ENCODE data around the gene AMN.

Gene AMN

DNA sequence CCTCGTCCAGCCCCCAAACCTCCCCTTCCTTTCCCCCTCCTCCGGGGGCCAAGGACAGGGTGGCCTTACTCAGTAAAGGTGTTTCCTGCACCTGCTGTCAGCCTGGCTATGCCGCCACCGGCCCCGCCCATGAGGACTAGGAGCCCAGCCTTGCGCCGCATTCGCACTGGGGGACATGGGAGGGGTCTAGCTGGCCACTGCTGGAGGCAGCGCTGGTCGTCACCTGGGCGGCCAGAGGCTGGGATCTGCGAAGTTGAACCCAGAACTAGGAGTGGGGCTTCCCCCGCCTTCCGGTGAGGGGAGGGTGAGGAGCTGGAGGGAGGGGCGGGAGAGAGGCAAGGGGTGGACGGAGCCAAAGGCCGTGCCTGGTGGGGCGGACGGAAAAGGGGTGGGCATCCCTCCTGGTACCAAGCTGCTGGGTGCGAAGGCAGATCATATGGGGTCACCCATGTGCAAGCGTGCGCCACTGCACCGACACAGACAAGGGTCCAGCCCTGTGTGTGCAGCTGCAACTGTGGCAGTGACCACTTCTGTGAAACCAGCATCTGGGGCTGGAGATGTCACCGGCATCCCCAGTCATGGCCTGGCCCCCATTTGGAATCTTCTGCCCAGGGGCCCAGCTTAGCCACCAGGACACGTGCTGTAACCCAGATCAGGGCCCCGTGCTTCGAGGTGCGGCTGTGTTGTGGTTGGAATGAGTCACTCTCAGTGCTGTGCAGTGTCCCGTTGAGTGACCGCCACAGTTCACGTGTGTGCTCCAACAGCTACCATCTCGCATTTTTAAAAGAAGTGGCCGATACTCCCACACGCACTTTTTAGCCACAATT is 8.5 kb downstream of the AMN start:
- Histone ChIP-seq H3K9me3 (ENCODE audit: control insufficient read depth in 1 of 2, low read length in 2 of 2) (no peaks in the 10 kb centered on the region), H3K27ac (ENCODE audit: low read length) (no peak overlapping the region), H3K27me3 (ENCODE audit: low read depth, low read length) (peaks cover 14% of the 10 kb centered on the region), H3K36me3 (ENCODE audit: control insufficient read depth in 1 of 2, insufficient read depth in 2 of 2, low read length in 2 of 2) (peaks cover 7 to 15% of the 10 kb centered on the region in 2 donors), H3K4me1 (ENCODE audit: control insufficient read depth in 1 of 2, insufficient read depth in 2 of 2, low read length in 2 of 2) (peaks cover 0 to 25% of the 10 kb centered on the region in 2 donors), H3K4me3 (ENCODE audit: low read depth in 1 of 2, low read length in 2 of 2) (no peak overlapping the region)

DNA sequence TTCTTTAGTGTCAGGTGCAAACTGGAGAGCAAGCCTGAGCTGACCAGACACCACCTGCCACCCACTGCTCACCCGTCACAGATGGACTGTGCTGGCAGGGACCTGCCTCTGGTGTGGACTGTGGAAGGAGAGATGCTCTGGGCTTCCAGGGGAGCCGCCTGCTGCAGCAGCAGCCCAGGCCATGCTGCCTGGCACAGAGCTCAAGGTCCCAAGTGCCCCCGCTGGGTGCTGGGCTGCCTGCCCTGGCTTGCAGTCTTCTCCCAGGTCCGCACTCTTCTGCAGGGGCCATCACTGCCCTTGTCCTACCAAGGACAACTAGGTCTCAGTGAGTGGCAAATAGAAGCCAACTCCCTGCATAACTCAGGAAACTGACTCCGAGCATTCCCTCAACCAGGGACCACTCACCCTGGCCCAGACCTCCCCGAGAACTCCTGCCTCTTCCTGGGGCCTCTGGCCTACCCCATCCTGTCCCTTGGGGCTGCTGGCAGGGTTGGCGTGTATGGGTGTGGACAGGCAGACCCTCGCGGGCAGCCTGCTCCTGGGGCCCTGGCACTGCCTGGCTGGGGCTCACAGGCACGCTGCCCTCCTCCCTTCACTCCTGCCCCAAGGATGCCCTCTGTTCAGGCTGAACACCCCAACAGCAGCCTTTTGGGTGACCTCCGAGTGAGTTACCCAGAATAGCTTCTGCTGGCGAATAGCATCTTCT is 9.3 kb downstream of the AMN start:
- no peak overlapping the region for H3K4me3 ChIP-seq (ENCODE audit: low read depth in 1 of 2, low read length in 2 of 2)
- no peak overlapping the region for H3K27ac ChIP-seq (ENCODE audit: low read length)
- H3K27me3 ChIP-seq (ENCODE audit: low read depth, low read length): peaks cover 13% of the 10 kb centered on the region

DNA sequence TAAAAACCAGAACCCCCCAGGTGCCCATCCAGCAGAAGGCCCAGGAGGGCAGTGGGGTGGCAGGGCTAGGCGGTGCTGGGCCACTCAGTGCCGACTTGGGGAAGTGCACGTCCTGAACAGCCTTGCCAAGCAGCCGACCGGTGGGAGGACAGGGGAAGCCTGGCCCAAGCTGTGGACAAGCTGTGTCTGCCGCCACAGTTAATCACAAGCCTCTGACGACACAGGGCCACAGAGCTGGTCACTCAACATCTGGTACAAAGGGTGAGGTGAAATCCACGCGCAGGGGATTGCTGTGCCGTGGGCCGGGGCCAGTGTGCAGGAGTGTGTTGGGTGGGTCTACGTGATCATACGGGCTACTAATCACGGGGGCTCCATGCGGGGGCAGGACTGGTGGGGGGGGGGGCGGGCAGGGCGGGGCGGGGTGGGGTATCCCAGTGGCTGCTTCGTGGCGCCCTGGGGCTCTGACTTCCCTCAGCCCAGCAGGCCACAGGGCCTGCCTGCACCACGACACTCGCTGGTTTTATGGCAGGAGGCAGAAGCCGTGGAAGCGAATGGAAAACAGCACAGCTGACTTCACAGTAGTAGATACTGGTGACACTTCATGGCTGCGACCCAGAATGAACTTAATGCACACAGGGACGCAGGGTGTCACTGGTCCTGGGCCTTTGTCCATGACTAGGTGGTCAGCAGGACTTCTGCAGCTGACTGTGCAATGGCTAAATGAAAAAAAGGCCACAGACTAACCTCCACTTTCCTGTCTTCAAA is 10.2 kb downstream of the AMN start:
- Histone ChIP-seq H3K9me3 (ENCODE audit: control insufficient read depth in 1 of 2, low read length in 2 of 2) (no peaks in the 10 kb centered on the region), H3K4me1 (ENCODE audit: control insufficient read depth in 1 of 2, insufficient read depth in 2 of 2, low read length in 2 of 2) (peaks cover 0 to 25% of the 10 kb centered on the region in 2 donors), H3K27ac (ENCODE audit: low read length) (no peak overlapping the region), H3K27me3 (ENCODE audit: low read depth, low read length) (peaks cover 10% of the 10 kb centered on the region), H3K36me3 (ENCODE audit: control insufficient read depth in 1 of 2, insufficient read depth in 2 of 2, low read length in 2 of 2) (peaks cover 15 to 26% of the 10 kb centered on the region in 2 donors), H3K4me3 (ENCODE audit: low read depth in 1 of 2, low read length in 2 of 2) (no peak overlapping the region)

More for the DNA sequence above, 9.3 kb downstream of the AMN start:
- Histone ChIP-seq H3K4me1 (ENCODE audit: control insufficient read depth in 1 of 2, insufficient read depth in 2 of 2, low read length in 2 of 2) (peaks cover 0 to 25% of the 10 kb centered on the region in 2 donors), H3K9me3 (ENCODE audit: control insufficient read depth in 1 of 2, low read length in 2 of 2) (no peaks in the 10 kb centered on the region), H3K36me3 (ENCODE audit: control insufficient read depth in 1 of 2, insufficient read depth in 2 of 2, low read length in 2 of 2) (peaks cover 7 to 19% of the 10 kb centered on the region in 2 donors)

DNA sequence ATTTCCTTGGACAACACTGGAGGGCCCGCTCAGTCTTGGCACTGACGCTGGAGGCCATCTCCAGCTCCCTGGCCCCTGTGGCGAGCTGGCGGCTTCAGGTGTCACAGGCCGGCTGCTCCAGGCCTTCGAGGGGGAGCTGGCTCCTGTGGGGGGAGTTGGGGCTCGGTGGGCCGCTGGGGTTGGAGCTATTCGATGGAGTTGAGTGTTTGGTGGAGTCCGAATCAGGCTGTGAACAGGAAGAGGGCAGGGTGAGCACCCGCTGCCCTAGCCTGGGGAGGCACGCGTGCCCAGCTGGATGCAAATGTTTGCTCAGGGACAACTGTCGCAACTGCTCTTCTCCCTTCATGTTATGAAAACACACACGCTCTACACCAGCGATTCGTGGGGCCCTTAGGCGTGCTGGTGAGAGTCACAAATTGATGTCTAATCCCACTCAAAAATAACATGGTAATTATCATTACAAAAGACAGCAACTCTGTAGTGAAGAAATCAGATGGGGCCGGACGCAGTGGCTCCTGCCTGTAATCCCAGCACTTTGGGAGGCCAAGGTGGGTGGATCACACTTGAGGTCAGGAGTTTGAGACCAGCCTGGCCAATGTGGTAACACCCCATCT is 11.3 kb downstream of the AMN start:
- H3K4me1 ChIP-seq (ENCODE audit: control insufficient read depth in 1 of 2, insufficient read depth in 2 of 2, low read length in 2 of 2): peaks cover 0 to 19% of the 10 kb centered on the region in 2 donors
- peaks cover 8% of the 10 kb centered on the region for H3K27me3 ChIP-seq (ENCODE audit: low read depth, low read length)
- no peaks in the 10 kb centered on the region for H3K9me3 ChIP-seq (ENCODE audit: control insufficient read depth in 1 of 2, low read length in 2 of 2)
- peaks cover 19 to 34% of the 10 kb centered on the region in 2 donors for H3K36me3 ChIP-seq (ENCODE audit: control insufficient read depth in 1 of 2, insufficient read depth in 2 of 2, low read length in 2 of 2)
- no peak overlapping the region for H3K27ac ChIP-seq (ENCODE audit: low read length)
- H3K4me3 ChIP-seq (ENCODE audit: low read depth in 1 of 2, low read length in 2 of 2): no peak overlapping the region

DNA sequence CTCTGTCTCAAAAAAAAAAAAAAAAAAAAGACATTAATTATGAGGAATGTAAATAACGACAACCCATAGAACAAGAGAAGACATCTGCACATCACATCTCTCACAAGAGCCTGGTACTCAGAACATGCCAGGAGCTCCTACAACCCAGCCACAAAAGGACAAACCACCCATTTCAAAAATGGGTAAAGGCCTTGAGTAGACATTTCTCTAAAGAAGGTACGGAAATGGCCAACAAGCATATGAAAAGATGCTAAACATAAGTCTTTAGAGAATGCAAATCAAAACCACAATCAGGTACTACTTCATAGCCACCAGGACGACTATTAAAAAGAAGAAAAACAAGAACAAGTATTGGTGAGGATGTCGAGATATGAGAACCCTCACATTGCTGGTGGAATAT is 13.3 kb downstream of the AMN start:
- Histone ChIP-seq H3K9me3 (ENCODE audit: control insufficient read depth in 1 of 2, low read length in 2 of 2) (no peaks in the 10 kb centered on the region), H3K27ac (ENCODE audit: low read length) (no peak overlapping the region), H3K36me3 (ENCODE audit: control insufficient read depth in 1 of 2, insufficient read depth in 2 of 2, low read length in 2 of 2) (peaks cover 19 to 50% of the 10 kb centered on the region in 2 donors), H3K27me3 (ENCODE audit: low read depth, low read length) (no peaks in the 10 kb centered on the region), H3K4me1 (ENCODE audit: control insufficient read depth in 1 of 2, insufficient read depth in 2 of 2, low read length in 2 of 2) (peaks cover 0 to 6% of the 10 kb centered on the region in 2 donors), H3K4me3 (ENCODE audit: low read depth in 1 of 2, low read length in 2 of 2) (no peak overlapping the region)

DNA sequence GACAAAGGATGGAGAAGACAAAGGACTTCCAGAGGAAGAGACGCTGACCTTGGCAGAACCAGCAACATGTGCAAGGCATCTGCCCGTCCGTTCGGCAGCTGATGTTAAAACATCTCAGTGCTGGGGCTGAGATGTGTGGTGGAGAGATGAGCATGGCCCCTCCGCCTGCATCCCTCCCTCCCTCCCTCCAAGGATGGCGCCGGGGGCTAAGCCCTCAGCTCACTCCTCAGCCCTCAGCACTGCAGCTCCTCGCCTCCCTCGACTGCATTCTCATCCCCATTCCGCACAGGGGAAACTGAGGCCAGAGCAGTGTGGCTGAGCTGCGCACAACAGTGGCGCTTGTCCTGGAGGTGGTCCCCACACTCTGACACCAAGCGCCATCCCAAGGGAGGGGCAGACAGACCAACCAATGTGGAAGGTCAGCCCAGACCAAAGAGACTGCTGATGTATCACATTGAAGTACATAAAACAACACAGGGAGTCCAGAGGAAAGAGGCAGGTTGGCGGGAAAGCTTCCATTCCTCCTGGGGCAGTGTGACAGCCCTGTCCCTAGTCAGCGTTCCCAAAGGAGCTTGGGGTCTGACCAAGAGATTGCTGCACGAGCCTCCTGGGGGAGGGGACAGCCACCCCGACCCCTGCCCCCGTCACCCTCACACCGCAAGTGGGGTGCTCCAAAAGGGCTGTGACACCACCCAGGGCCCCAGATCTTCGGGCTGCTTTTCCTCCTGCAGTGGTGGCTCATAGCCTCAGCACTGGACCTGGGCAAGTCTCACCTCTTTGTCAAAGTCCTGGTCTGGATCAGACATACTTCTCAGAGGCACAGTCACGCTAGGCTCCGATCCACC is 15.1 kb downstream of the AMN start:
- H3K27me3 ChIP-seq (ENCODE audit: low read depth, low read length): no peaks in the 10 kb centered on the region
- H3K27ac ChIP-seq (ENCODE audit: low read length): no peak overlapping the region
- no peak overlapping the region for H3K4me3 ChIP-seq (ENCODE audit: low read depth in 1 of 2, low read length in 2 of 2)
- peaks cover 27 to 68% of the 10 kb centered on the region in 2 donors for H3K36me3 ChIP-seq (ENCODE audit: control insufficient read depth in 1 of 2, insufficient read depth in 2 of 2, low read length in 2 of 2)
- peaks cover 0 to 19% of the 10 kb centered on the region in 2 donors for H3K4me1 ChIP-seq (ENCODE audit: control insufficient read depth in 1 of 2, insufficient read depth in 2 of 2, low read length in 2 of 2)
- no peaks in the 10 kb centered on the region for H3K9me3 ChIP-seq (ENCODE audit: control insufficient read depth in 1 of 2, low read length in 2 of 2)

DNA sequence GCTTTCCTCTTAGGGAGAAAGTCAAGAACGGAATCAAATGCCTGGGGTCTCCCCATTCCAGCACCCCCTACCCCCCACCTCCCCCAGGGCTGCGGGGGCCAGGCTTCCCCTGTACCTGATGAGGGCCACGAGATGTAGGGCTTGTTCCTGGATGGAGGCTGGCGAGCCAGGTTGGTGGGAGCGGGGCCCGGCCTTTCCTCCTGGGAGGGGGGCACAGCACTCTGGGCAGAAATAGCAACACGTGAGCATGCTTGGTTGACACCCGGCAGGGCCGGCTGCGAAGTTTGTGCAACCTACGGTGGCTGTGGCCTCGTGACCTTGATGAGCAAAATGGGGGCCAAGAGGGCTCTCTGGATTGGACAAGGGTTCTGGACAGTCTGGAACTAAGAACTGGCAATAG is 15.7 kb downstream of the AMN start:
- Histone ChIP-seq H3K27me3 (ENCODE audit: low read depth, low read length) (no peaks in the 10 kb centered on the region), H3K36me3 (ENCODE audit: control insufficient read depth in 1 of 2, insufficient read depth in 2 of 2, low read length in 2 of 2) (peaks cover 26 to 69% of the 10 kb centered on the region in 2 donors), H3K27ac (ENCODE audit: low read length) (no peak overlapping the region), H3K4me3 (ENCODE audit: low read depth in 1 of 2, low read length in 2 of 2) (no peak overlapping the region), H3K4me1 (ENCODE audit: control insufficient read depth in 1 of 2, insufficient read depth in 2 of 2, low read length in 2 of 2) (peaks cover 0 to 19% of the 10 kb centered on the region in 2 donors), H3K9me3 (ENCODE audit: control insufficient read depth in 1 of 2, low read length in 2 of 2) (no peaks in the 10 kb centered on the region)

DNA sequence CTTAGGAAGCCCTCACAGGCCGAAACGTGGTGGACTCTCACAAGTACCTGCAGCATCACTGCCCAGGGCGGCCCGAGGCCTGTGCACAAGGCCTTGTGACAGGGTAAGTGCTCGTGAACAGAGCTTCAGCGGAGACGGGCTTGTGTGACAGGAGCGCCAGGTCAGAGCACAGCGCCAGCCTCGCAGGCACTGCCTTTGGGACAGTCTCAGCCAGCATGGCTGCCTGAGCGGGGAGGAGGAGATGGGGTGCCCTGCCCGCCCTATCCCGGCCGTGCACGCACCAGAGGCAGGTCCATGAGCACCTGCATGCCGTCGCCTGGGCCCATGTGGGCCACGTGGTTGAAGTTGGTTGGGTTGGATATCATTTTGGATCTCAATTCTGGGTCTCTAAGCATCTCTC is 16.9 kb downstream of the AMN start:
- Histone ChIP-seq H3K4me3 (ENCODE audit: low read depth in 1 of 2, low read length in 2 of 2) (no peak overlapping the region), H3K4me1 (ENCODE audit: control insufficient read depth in 1 of 2, insufficient read depth in 2 of 2, low read length in 2 of 2) (peaks cover 0 to 19% of the 10 kb centered on the region in 2 donors), H3K27ac (ENCODE audit: low read length) (no peak overlapping the region), H3K36me3 (ENCODE audit: control insufficient read depth in 1 of 2, insufficient read depth in 2 of 2, low read length in 2 of 2) (peaks cover 34 to 72% of the 10 kb centered on the region in 2 donors), H3K27me3 (ENCODE audit: low read depth, low read length) (no peaks in the 10 kb centered on the region), H3K9me3 (ENCODE audit: control insufficient read depth in 1 of 2, low read length in 2 of 2) (no peaks in the 10 kb centered on the region)

DNA sequence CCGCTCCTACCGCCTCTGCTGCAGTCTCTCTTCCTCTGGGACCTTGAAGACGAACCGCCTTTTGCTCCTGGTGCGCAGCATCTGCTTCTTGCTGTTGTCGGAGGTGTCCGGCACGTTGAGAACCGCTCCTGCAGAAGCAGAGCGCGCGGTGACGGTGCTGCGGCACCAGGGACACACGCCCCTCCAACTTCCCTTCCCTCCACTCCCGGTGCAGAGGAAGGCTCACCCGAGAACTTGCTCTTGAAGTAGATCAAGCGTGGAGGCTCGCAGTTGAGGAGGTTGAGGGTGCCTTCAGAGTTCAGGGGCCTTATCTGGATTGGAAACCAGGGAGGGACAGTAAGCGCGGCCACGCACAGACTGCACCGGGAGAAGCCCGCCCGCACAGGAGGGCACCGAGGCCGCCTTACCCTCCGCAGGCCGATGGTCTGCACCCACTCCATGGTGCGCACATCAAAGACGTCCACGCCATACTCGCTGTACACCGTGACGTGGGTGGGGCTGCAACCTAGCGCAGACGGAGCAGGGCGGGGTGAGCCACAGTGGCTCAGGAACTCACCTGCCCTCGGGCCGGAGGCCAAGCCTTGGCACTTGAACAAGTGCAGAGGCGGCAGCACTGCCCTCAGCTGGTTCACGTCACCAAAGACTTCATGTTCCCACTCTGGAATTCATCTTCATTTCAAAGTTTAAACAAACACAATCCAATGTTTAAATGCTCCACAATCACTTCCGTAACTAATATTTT is 17.5 kb downstream of the AMN start:
- peaks cover 34 to 79% of the 10 kb centered on the region in 2 donors for H3K36me3 ChIP-seq (ENCODE audit: control insufficient read depth in 1 of 2, insufficient read depth in 2 of 2, low read length in 2 of 2)
- H3K27ac ChIP-seq (ENCODE audit: low read length): no peak overlapping the region
- no peaks in the 10 kb centered on the region for H3K27me3 ChIP-seq (ENCODE audit: low read depth, low read length)
- H3K4me1 ChIP-seq (ENCODE audit: control insufficient read depth in 1 of 2, insufficient read depth in 2 of 2, low read length in 2 of 2): peaks cover 0 to 19% of the 10 kb centered on the region in 2 donors
- no peaks in the 10 kb centered on the region for H3K9me3 ChIP-seq (ENCODE audit: control insufficient read depth in 1 of 2, low read length in 2 of 2)
- H3K4me3 ChIP-seq (ENCODE audit: low read depth in 1 of 2, low read length in 2 of 2): no peak overlapping the region
